Nephron progenitor cell (in vitro differentiated cells): Measurements from ENCODE around the gene JAKMIP2.

Experiments used
- DNase-seq: peaks from one replicate; pipeline ENCODE4 v3.0.0; 2021
- H3K27ac Mint-ChIP-seq: 2 replicates; pipeline ENCODE4 v1.8.0; 2021; ENCODE audit warnings: mild to moderate bottlenecking, moderate library complexity, mixed read lengths
- H3K27me3 Mint-ChIP-seq: 2 replicates; pipeline ENCODE4 v1.8.0; 2021; ENCODE audit warnings: mild to moderate bottlenecking, low read depth, mixed read lengths; ENCODE audit not compliant: poor library complexity
- H3K36me3 Mint-ChIP-seq: 2 replicates; pipeline ENCODE4 v1.8.0; 2021; ENCODE audit warnings: low read depth, mixed read lengths
- H3K4me1 Mint-ChIP-seq: 2 replicates; pipeline ENCODE4 v1.8.0; 2021; ENCODE audit warnings: mixed read lengths
- H3K4me3 Mint-ChIP-seq: 2 replicates; pipeline ENCODE4 v1.8.0; 2021; ENCODE audit warnings: mild to moderate bottlenecking, moderate library complexity, mixed read lengths
- H3K9me3 Mint-ChIP-seq: 2 replicates; pipeline ENCODE4 v1.8.0; 2021; ENCODE audit warnings: mild to moderate bottlenecking, moderate library complexity, mixed read lengths
- TF ChIP-seq, protein P1 (sequence below): fragments of 200-600 bp; sonication (generic); IDR thresholded peaks from 2 replicates; pipeline ENCODE4 v1.5.0; 2021; ENCODE audit warnings: antibody characterized with exemption

The JAKMIP2 gene

DNA sequence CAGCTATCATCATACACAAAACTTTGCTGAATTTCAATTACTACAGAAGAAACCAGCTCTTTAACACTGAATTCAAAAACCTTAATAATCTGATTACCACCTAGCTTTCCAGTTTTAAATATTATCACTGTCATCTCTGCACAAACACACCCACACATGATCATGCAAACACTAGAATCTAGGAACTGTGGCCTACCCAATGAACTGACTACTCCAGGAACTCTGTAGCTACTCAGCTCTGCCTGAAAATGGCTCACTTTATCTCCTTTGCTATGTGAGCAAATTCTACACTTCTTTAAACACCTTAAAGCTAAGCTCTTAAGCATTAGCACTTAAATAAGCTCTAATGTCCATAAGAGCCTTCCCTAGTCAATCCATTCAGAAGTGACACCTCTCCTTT is 149.4 kb downstream of the JAKMIP2 start:
- DNase-seq, result no peak
- peaks cover 16% of the 10 kb centered on the region for H3K4me1 Mint-ChIP-seq
- H3K27me3 Mint-ChIP-seq, result peaks cover 6% of the 10 kb centered on the region
- no peak overlapping the region for H3K27ac Mint-ChIP-seq
- H3K9me3 Mint-ChIP-seq, result no peaks in the 10 kb centered on the region
- H3K4me3 Mint-ChIP-seq, result no peak overlapping the region
- TF ChIP-seq, protein P1, sequence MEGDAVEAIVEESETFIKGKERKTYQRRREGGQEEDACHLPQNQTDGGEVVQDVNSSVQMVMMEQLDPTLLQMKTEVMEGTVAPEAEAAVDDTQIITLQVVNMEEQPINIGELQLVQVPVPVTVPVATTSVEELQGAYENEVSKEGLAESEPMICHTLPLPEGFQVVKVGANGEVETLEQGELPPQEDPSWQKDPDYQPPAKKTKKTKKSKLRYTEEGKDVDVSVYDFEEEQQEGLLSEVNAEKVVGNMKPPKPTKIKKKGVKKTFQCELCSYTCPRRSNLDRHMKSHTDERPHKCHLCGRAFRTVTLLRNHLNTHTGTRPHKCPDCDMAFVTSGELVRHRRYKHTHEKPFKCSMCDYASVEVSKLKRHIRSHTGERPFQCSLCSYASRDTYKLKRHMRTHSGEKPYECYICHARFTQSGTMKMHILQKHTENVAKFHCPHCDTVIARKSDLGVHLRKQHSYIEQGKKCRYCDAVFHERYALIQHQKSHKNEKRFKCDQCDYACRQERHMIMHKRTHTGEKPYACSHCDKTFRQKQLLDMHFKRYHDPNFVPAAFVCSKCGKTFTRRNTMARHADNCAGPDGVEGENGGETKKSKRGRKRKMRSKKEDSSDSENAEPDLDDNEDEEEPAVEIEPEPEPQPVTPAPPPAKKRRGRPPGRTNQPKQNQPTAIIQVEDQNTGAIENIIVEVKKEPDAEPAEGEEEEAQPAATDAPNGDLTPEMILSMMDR, result no peak
- peaks cover 33% of the 10 kb centered on the region for H3K36me3 Mint-ChIP-seq

DNA sequence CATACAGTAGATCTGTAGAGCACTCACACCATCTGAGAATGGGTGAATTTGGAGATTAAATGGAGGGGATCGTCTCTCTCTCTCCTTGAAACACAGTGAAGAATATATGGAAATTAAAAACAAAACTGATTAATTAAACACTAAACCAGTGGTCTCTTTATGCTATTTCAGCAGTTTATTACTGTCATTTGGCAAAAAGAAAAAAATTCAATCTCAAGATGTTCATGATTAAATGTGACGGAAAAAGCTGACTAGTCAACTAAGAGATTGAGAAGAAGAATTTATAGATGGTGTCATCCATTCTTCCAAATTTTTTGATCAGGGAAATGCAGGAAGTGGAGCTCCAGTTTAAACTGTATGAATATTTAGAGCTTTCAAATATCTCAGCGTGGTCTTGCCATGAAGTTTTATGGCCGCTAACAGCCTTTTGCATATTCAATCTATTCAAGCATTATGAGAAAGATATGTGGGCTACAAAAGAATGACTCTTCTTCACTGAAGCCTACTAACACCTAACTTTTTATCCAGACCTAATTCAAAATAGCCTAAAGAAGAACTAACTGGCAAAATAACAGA is 151.0 kb downstream of the JAKMIP2 start:
- Mint-ChIP-seq H3K36me3 (peaks cover 25% of the 10 kb centered on the region), H3K4me1 (peaks cover 19% of the 10 kb centered on the region), H3K27me3 (peaks cover 6% of the 10 kb centered on the region), H3K27ac (no peak overlapping the region), H3K4me3 (no peak overlapping the region), H3K9me3 (no peaks in the 10 kb centered on the region)
- DNase-seq, result no peak
- TF ChIP-seq, protein P1, result no peak

DNA sequence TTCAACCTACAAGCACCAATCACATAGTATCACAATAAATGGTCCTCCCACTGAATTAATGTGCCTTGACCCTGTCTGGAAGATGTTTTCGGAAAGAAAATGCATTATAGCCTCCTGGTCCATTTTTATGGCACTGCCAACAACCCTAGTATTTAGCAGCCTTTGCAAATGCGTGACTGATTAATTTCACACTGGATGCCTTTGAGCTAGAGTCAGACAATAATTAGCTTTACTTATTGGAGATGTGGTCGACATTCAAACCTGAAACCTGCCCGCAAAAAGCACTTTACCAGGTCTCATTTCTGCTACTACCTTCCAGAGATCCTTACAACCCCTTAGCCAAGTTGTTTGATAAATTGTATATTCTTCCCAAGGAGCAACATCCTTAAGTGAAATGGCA is 153.3 kb downstream of the JAKMIP2 start:
- TF ChIP-seq, protein P1, result no peak
- Mint-ChIP-seq H3K9me3 (no peaks in the 10 kb centered on the region), H3K4me1 (peaks cover 19% of the 10 kb centered on the region), H3K27ac (peak overlapping the region; percentile 87), H3K4me3 (no peak overlapping the region), H3K27me3 (peaks cover 2% of the 10 kb centered on the region), H3K36me3 (peaks cover 16% of the 10 kb centered on the region)
- DNase-seq, result no peak

DNA sequence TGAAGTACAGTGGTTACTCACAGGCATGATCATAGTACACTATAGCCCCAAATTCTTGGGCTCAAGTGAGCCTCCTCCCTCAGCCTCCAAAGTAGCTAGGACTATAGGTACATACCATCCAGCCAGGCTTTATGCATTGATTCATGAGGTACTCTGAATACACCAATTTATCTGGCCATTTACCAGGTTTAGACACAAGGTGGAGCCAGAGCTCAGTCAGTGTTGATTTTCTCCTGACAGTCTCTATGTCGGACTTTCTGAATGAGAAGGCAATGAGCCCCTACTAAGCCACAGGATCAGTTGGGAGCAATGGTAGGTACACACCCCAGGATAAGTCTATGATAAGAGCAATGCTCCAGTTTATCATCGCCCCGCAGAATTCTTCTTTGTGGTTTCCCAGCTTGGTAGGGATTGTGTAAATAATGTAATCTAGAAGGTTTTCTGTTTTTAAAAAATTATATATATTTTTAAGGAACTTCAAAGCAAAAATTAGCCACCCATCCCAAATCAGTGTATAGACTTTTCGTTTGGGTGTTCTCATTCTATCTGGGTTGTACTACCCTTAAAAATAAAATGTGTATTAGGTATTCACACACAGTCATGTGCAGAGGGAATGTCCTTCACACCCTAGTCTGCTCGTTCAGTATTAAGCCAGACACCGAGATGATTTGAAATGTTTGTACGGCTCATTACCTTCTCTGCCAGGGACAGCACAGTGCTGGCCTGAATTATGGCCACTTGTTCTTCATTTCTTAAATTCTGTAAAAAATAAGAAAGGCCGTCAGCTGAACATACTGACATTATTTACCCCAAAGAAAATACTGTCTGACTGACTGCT is 154.3 kb downstream of the JAKMIP2 start:
- H3K4me3 Mint-ChIP-seq, result no peak overlapping the region
- peaks cover 26% of the 10 kb centered on the region for H3K36me3 Mint-ChIP-seq
- H3K9me3 Mint-ChIP-seq, result no peaks in the 10 kb centered on the region
- TF ChIP-seq, protein P1, result peak; percentile 76
- peak; percentile 71 for DNase-seq
- peaks cover 19% of the 10 kb centered on the region for H3K4me1 Mint-ChIP-seq
- H3K27ac Mint-ChIP-seq, result no peak overlapping the region
- H3K27me3 Mint-ChIP-seq, result peaks cover 2% of the 10 kb centered on the region

DNA sequence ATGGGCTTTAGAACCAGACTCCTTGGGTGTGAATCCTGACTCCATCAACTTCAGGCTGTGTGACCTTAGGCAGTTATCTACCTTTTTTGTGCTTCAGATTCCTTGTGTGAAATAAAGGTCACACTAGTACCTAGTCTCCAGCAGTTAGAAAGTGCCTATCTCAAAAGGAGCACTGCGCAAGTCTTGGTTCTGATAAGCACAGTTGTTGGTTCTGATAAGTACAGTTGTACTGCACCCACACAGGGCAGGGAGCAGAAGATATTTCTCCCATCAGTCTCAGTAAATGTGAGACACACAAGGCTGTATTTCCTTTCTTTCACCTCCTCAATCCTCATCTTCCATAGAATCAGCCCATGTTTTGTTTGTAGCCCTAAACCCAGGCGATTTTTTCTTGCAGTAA is 156.1 kb downstream of the JAKMIP2 start:
- H3K9me3 Mint-ChIP-seq, result no peaks in the 10 kb centered on the region
- DNase-seq, result no peak
- H3K27ac Mint-ChIP-seq, result peak overlapping the region; percentile 23
- no peak overlapping the region for H3K4me3 Mint-ChIP-seq
- H3K4me1 Mint-ChIP-seq, result peaks cover 19% of the 10 kb centered on the region
- peaks cover 37% of the 10 kb centered on the region for H3K36me3 Mint-ChIP-seq
- TF ChIP-seq, protein P1, result no peak
- H3K27me3 Mint-ChIP-seq, result peaks cover 2% of the 10 kb centered on the region

DNA sequence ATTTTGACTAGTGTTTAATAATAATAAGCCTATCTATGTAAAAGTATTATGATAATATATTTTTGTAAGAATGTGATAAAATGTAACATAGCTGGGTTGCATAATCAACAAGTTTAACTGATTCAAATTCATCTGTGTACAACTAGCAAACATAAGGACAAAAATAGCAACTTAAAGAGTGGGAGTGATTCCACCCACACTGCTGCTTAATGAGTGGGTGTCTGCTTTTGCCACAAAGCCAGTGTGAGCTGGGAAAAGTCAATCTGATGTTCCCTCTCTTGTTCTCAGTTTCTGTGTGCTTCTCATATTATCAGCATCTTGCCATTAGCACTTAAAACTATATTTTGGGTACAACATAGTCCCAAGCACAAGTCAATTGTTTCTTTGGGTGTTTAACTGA is 161.5 kb downstream of the JAKMIP2 start:
- peaks cover 58% of the 10 kb centered on the region for H3K36me3 Mint-ChIP-seq
- peaks cover 2% of the 10 kb centered on the region for H3K27me3 Mint-ChIP-seq
- H3K27ac Mint-ChIP-seq, result no peak overlapping the region
- no peak overlapping the region for H3K4me3 Mint-ChIP-seq
- no peaks in the 10 kb centered on the region for H3K4me1 Mint-ChIP-seq
- H3K9me3 Mint-ChIP-seq, result no peaks in the 10 kb centered on the region
- TF ChIP-seq, protein P1, result no peak
- no peak for DNase-seq
